B cell (primary cell): ENCODE data around the gene SCARF1. TPM values are rescaled to one million over a fixed set of nuclear protein-coding genes. Genes with fewer than 3 reads are reported as not detected.

ENCODE experiments used
- ATAC-seq: fragments of 200-7000 bp; cut with Tn5 transposase; one replicate; pipeline ENCODE4 v1.10.0; 2021; ENCODE audit warnings: low read depth, mild to moderate bottlenecking, moderate number of reproducible peaks, moderate library complexity
- CTCF ChIA-PET: fragments of 350-600 bp; sonication (Branson Sonifier 250); formaldehyde crosslinking; loops from one replicate; lab custom pipeline; 2021; ENCODE audit warnings: antibody characterized with exemption, inconsistent platforms; lab: Charles Lee
- POLR2A ChIA-PET: fragments of 350-600 bp; sonication (Branson Sonifier 250); formaldehyde crosslinking; loops from one replicate; lab custom pipeline; 2021; ENCODE audit warnings: antibody characterized with exemption; lab: Charles Lee
- DNase-seq: peaks from one replicate; pipeline ENCODE4 v3.0.0; 2013
- H2AFZ ChIP-seq: 2 replicates; pipeline ENCODE4 v1.6.1; 2012; ENCODE audit warnings: mild to moderate bottlenecking, low read depth, low read length; ENCODE audit not compliant: insufficient read depth, poor library complexity, severe bottlenecking
- H3K27ac ChIP-seq, 2 donors: 1 replicate in 1 of 2; 2 replicates in 1 of 2; pipeline ENCODE4 v1.5.1; 2012 to 2013; ENCODE audit warnings: low read length in 2 of 2, mild to moderate bottlenecking in 2 of 2, moderate library complexity in 1 of 2
- H3K27me3 ChIP-seq, 4 experiments: fragments of 200-600 bp in 1 of 4; sonication (generic) in 1 of 4; replicated peaks in 1 of 4; 1 replicate in 2 of 4; 2 replicates in 2 of 4; pipeline versions ENCODE4 v1.6.1 to v1.7.0; 2013 to 2016; ENCODE audit warnings: low read length in 3 of 4, mild to moderate bottlenecking in 2 of 4, mixed read lengths in 1 of 4, moderate library complexity in 1 of 4; ENCODE audit not compliant: insufficient read depth in 4 of 4, control insufficient read depth in 3 of 4; ENCODE audit errors: control extremely low read depth in 1 of 4
- H3K36me3 ChIP-seq, 2 experiments: replicated peaks in 1 of 2; 1 replicate in 1 of 2; 2 replicates in 1 of 2; pipeline versions ENCODE4 v1.6.1 to v1.7.1; 2013; ENCODE audit warnings: low read length in 1 of 2; ENCODE audit not compliant: insufficient read depth in 2 of 2, control insufficient read depth in 1 of 2; ENCODE audit errors: control extremely low read depth in 1 of 2, extremely low read depth in 1 of 2
- H3K4me1 ChIP-seq, 2 donors: fragments of 200-600 bp in 1 of 2; sonication (generic) in 1 of 2; 1 replicate in 1 of 2; 2 replicates in 1 of 2; pipeline versions ENCODE4 v1.5.1 to v1.6.1; 2013 to 2017; ENCODE audit warnings: low read length in 2 of 2; ENCODE audit not compliant: control insufficient read depth in 2 of 2, insufficient read depth in 2 of 2
- H3K4me2 ChIP-seq: replicated peaks from 2 replicates; pipeline ENCODE3; 2012; ENCODE audit warnings: mild to moderate bottlenecking, low read depth, low read length; ENCODE audit not compliant: poor library complexity, severe bottlenecking
- H3K4me3 ChIP-seq, 5 experiments: fragments of 200-600 bp in 1 of 5; sonication (generic) in 1 of 5; 1 replicate in 3 of 5; 2 replicates in 2 of 5; pipeline versions ENCODE4 v1.5.1 to v1.7.0; 2011 to 2016; ENCODE audit warnings: low read length in 4 of 5, mild to moderate bottlenecking in 4 of 5, low read depth in 2 of 5, control low read depth in 1 of 5, moderate library complexity in 1 of 5; ENCODE audit not compliant: insufficient read depth in 1 of 5; ENCODE audit errors: control extremely low read depth in 1 of 5, extremely low read depth in 1 of 5
- H3K79me2 ChIP-seq: fragments of 200-600 bp; sonication (generic); one replicate; pipeline ENCODE4 v1.6.0; 2016; ENCODE audit warnings: low read length; ENCODE audit not compliant: control insufficient read depth, insufficient read depth
- H3K9ac ChIP-seq: fragments of 200-600 bp; sonication (generic); 2 replicates; pipeline ENCODE4 v1.6.1; 2017; ENCODE audit warnings: mild to moderate bottlenecking, low read length, moderate library complexity
- H3K9me3 ChIP-seq, 3 donors: one replicate each; pipeline versions ENCODE4 v1.6.1 to v1.7.1; 2013; ENCODE audit warnings: low read length in 2 of 3; ENCODE audit not compliant: control insufficient read depth in 2 of 3, insufficient read depth in 1 of 3; ENCODE audit errors: control extremely low read depth in 1 of 3
- H4K20me1 ChIP-seq: 2 replicates; pipeline ENCODE4 v1.6.0; 2012; ENCODE audit warnings: mild to moderate bottlenecking, low read length; ENCODE audit not compliant: insufficient read depth, control insufficient read depth, poor library complexity, severe bottlenecking
- H3K27ac Mint-ChIP-seq: one replicate; pipeline ENCODE4 v1.8.0; 2021; ENCODE audit warnings: mixed read lengths
- H3K27me3 Mint-ChIP-seq: one replicate; pipeline ENCODE4 v1.8.0; 2021; ENCODE audit warnings: mixed read lengths
- H3K4me1 Mint-ChIP-seq: one replicate; pipeline ENCODE4 v1.8.0; 2021; ENCODE audit warnings: mixed read lengths
- H3K4me3 Mint-ChIP-seq: one replicate; pipeline ENCODE4 v1.8.0; 2021; ENCODE audit warnings: mixed read lengths
- H3K9me3 Mint-ChIP-seq: one replicate; pipeline ENCODE4 v1.8.0; 2022; ENCODE audit warnings: mixed read lengths; ENCODE audit not compliant: insufficient read depth
- EZH2 ChIP-seq: IDR thresholded peaks from 2 replicates; pipeline ENCODE4 v1.6.1; 2012; ENCODE audit warnings: borderline replicate concordance, low read depth, mild to moderate bottlenecking, moderate library complexity, low read length; ENCODE audit not compliant: insufficient read depth, poor library complexity, severe bottlenecking
- WGBS: methylation state at CpG from one replicate; pipeline ENCODE4 v1.1.5; 2013; ENCODE audit warnings: missing lambda C conversion rate; ENCODE audit not compliant: insufficient coverage; 5-methylcytosine and 5-hydroxymethylcytosine counted together
- intact Hi-C: fragments of 100-400 bp; cut with micrococcal nuclease; formaldehyde crosslinking; loops from one replicate; pipeline ENCODE4 v1.10.0; 2022
- polyA minus RNA-seq: library from RNA; depleted of rRNA, polyadenylated mRNA; stranded (reverse); fragments of >200 nt; gene quantifications from 2 replicates; pipeline ENCODE4 v1.2.3, GENCODE V29; 2012
- polyA plus RNA-seq: library from polyadenylated mRNA; depleted of rRNA; stranded (reverse); fragments of >200 nt; gene quantifications from 2 replicates; pipeline ENCODE4 v1.2.3, GENCODE V29; 2012
- total RNA-seq, 2 donors: library from RNA; stranded (reverse); fragments of 120-200 nt in 1 of 2; gene quantifications; 1 replicate in 1 of 2; 2 replicates in 1 of 2; pipeline versions ENCODE4 v1.2.3 to v1.2.4, GENCODE V29; 2013 to 2022
- TF ChIP-seq, protein P1 (sequence below): fragments of 200-600 bp; IDR thresholded peaks from one replicate; pipeline ENCODE4 v1.8.0; 2022; ENCODE audit warnings: antibody characterized with exemption, mild to moderate bottlenecking

The SCARF1 gene, protein sequence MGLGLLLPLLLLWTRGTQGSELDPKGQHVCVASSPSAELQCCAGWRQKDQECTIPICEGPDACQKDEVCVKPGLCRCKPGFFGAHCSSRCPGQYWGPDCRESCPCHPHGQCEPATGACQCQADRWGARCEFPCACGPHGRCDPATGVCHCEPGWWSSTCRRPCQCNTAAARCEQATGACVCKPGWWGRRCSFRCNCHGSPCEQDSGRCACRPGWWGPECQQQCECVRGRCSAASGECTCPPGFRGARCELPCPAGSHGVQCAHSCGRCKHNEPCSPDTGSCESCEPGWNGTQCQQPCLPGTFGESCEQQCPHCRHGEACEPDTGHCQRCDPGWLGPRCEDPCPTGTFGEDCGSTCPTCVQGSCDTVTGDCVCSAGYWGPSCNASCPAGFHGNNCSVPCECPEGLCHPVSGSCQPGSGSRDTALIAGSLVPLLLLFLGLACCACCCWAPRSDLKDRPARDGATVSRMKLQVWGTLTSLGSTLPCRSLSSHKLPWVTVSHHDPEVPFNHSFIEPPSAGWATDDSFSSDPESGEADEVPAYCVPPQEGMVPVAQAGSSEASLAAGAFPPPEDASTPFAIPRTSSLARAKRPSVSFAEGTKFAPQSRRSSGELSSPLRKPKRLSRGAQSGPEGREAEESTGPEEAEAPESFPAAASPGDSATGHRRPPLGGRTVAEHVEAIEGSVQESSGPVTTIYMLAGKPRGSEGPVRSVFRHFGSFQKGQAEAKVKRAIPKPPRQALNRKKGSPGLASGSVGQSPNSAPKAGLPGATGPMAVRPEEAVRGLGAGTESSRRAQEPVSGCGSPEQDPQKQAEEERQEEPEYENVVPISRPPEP
- total RNA-seq (3.4 and 3.7 TPM in 2 replicates), polyA plus RNA-seq (0.54 and 0.74 TPM in 2 replicates), polyA minus RNA-seq (0.78 and 1.7 TPM in 2 replicates)
- total RNA-seq (2013) = 0.47 TPM

DNA sequence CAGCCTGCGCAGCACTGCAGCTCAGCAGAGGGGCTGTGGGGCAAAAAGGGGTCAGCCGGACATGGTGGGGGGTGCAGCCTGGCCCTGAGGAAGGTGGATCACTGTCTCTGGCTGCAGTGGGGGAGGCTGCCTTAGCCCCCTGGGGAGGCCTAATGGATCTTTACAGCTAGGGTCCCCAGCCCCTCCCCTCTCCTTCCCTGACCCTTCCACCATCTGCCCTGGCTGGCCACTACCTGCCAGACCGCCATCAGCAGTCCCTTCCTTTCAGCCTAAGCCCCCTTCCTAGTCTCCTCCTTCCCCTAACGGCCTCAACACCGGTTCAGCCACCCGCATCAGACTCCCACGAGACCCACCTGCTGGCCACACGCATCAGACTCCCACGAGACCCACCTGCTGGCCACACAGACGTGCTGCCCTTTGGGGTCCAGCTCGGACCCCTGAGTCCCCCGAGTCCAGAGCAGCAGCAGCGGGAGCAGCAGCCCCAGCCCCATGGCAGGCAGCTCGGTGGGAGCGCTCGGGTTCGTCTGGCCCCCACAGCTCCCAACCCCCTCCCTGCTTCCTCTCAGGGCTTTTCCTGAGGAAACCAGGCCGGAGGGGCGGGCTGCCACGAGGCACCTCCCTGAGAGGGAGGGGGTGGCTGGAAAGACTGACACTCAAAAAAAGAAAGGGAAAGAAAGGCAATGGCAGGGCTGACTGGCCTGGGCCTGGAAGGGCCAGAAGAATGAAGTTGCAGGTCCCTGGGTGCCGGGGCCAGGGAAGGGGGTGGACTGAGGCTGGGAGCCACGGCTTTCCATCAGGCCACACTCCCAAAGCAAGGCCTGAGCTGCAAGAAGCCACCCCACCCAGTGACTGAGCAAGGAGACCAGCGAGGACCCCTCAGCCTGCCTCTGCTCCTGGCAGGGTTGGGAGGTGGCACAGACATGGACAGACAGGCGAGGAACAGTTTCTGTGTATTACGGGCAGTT lies at the start of gene SCARF1:
Gene SCARF1, minus strand, starts transcription at position 526 of the 965 bp plus-strand sequence. Its CDS starts 35 bp downstream, at position 491.
- Histone ChIP-seq H3K79me2 (no peaks in the 10 kb centered on the region), H2AFZ (no peak within 1 kb of the TSS), H3K4me2 (peak within 1 kb of the TSS; percentile 99), H3K36me3 (peaks cover 0 to 4% of the 10 kb centered on the region in 2 experiments), H3K4me1 (peaks cover 32 to 41% of the 10 kb centered on the region in 2 donors), H3K9me3 (peaks cover 0 to 5% (median 0%) of the 10 kb centered on the region in 3 donors), H3K9ac (no peak within 1 kb of the TSS), H4K20me1 (peaks cover 7% of the 10 kb centered on the region), H3K4me3 (no peak within 1 kb of the TSS), H3K27me3 (peaks cover 0 to 3% (median 0%) of the 10 kb centered on the region in 4 experiments), H3K27ac (no peak within 1 kb of the TSS)
- H3K9me3 Mint-ChIP-seq = no peaks in the 10 kb centered on the region
- TF ChIP-seq EZH2 = no peak
- TF ChIP-seq, protein P1, sequence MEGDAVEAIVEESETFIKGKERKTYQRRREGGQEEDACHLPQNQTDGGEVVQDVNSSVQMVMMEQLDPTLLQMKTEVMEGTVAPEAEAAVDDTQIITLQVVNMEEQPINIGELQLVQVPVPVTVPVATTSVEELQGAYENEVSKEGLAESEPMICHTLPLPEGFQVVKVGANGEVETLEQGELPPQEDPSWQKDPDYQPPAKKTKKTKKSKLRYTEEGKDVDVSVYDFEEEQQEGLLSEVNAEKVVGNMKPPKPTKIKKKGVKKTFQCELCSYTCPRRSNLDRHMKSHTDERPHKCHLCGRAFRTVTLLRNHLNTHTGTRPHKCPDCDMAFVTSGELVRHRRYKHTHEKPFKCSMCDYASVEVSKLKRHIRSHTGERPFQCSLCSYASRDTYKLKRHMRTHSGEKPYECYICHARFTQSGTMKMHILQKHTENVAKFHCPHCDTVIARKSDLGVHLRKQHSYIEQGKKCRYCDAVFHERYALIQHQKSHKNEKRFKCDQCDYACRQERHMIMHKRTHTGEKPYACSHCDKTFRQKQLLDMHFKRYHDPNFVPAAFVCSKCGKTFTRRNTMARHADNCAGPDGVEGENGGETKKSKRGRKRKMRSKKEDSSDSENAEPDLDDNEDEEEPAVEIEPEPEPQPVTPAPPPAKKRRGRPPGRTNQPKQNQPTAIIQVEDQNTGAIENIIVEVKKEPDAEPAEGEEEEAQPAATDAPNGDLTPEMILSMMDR = no peak
- peak within 1 kb of the TSS; percentile 91 for H3K4me3 Mint-ChIP-seq
- DNase-seq (no peak), ATAC-seq (no peak)
- peak within 1 kb of the TSS; percentile 91 for H3K27ac Mint-ChIP-seq
- POLR2A ChIA-PET = interaction anchor here (0.6 to 3.1 kb wide), 6 partner anchors 14 to 126 kb away, joined by 3 to 29 read pairs (median 6); partner anchors contain the start of gene SLC43A2
- peaks cover 32% of the 10 kb centered on the region for H3K4me1 Mint-ChIP-seq
- intact Hi-C loops = loop anchor here (5.0 kb wide), 2 partner anchors 128 to 388 kb away; partner anchors contain the start of gene INPP5K
- H3K27me3 Mint-ChIP-seq = no peaks in the 10 kb centered on the region
- WGBS = 26% methylated on average over 18 of the region's 25 CpGs
- CTCF ChIA-PET = interaction anchor here (0.6 to 7.8 kb wide), 5 partner anchors 16 to 280 kb away, joined by 3 to 135 read pairs (median 4); partner anchors contain the start of genes PITPNA and SLC43A2
